CD4-positive, alpha-beta T cell (primary cell): ENCODE data around the gene ESRRB. TPM values are rescaled to one million over a fixed set of nuclear protein-coding genes. Genes with fewer than 3 reads are reported as not detected.

Experiments used
- ATAC-seq: fragments of 200-7000 bp; cut with Tn5 transposase; one replicate; pipeline ENCODE4 v1.10.0; 2022; ENCODE audit warnings: mild to moderate bottlenecking; ENCODE audit not compliant: poor library complexity
- CTCF ChIA-PET: fragments of 350-600 bp; sonication (Branson Sonifier 250); formaldehyde crosslinking; loops from one replicate; lab custom pipeline; 2021; ENCODE audit warnings: antibody characterized with exemption, inconsistent platforms; lab: Charles Lee
- POLR2A ChIA-PET: fragments of 350-600 bp; sonication (Branson Sonifier 250); formaldehyde crosslinking; loops from one replicate; lab custom pipeline; 2021; ENCODE audit warnings: antibody characterized with exemption, inconsistent platforms; lab: Charles Lee
- DNase-seq, 14 experiments: peaks; one replicate each; pipeline ENCODE4 v3.0.0-alpha.2; 2013 to 2020; ENCODE audit warnings: mixed read lengths in 2 of 14
- H3K27ac ChIP-seq, 2 donors: one replicate each; pipeline versions ENCODE4 v1.5.1 to v1.7.0; 2013; ENCODE audit warnings: low read length in 2 of 2, low read depth in 1 of 2, mild to moderate bottlenecking in 1 of 2
- H3K27me3 ChIP-seq, 2 experiments: 1 replicate in 1 of 2; 2 replicates in 1 of 2; pipeline versions ENCODE4 v1.6.1 to v1.7.0; 2013; ENCODE audit warnings: low read length in 2 of 2, control low read depth in 1 of 2, mild to moderate bottlenecking in 1 of 2, moderate library complexity in 1 of 2; ENCODE audit not compliant: insufficient read depth in 2 of 2, control insufficient read depth in 1 of 2
- H3K36me3 ChIP-seq: one replicate; pipeline ENCODE4 v1.6.1; 2013; ENCODE audit warnings: low read length, control low read depth; ENCODE audit not compliant: insufficient read depth
- H3K4me1 ChIP-seq: one replicate; pipeline ENCODE4 v1.6.1; 2013; ENCODE audit warnings: low read length, control low read depth; ENCODE audit not compliant: insufficient read depth
- H3K4me3 ChIP-seq: one replicate; pipeline ENCODE4 v1.5.1; 2013; ENCODE audit warnings: mild to moderate bottlenecking, low read length, moderate library complexity
- H3K9me3 ChIP-seq, 2 experiments: 1 replicate in 1 of 2; 2 replicates in 1 of 2; pipeline versions ENCODE4 v1.6.1 to v1.7.0; 2013; ENCODE audit warnings: low read length in 2 of 2, mild to moderate bottlenecking in 2 of 2, control low read depth in 1 of 2, moderate library complexity in 1 of 2; ENCODE audit not compliant: control insufficient read depth in 1 of 2, insufficient read depth in 1 of 2
- H3K27ac Mint-ChIP-seq: one replicate; pipeline ENCODE4 v1.8.0; 2020; ENCODE audit warnings: mixed read lengths
- H3K27me3 Mint-ChIP-seq: one replicate; pipeline ENCODE4 v1.8.0; 2021; ENCODE audit warnings: mixed read lengths
- H3K36me3 Mint-ChIP-seq: one replicate; pipeline ENCODE4 v1.8.0; 2021; ENCODE audit warnings: low read depth, mixed read lengths
- H3K4me1 Mint-ChIP-seq: one replicate; pipeline ENCODE4 v1.8.0; 2021; ENCODE audit warnings: low read depth, mixed read lengths
- H3K4me3 Mint-ChIP-seq: one replicate; pipeline ENCODE4 v1.8.0; 2020; ENCODE audit warnings: mild to moderate bottlenecking, mixed read lengths
- H3K9me3 Mint-ChIP-seq: one replicate; pipeline ENCODE4 v1.8.0; 2020; ENCODE audit warnings: mixed read lengths
- intact Hi-C, 2 experiments: fragments of 100-400 bp; cut with DNase I in 1 of 2; cut with micrococcal nuclease in 1 of 2; formaldehyde crosslinking; loops; one replicate each; pipeline versions ENCODE4 v1.15.1 to v1.9.0; 2023 to 2025; cut with DNase I, micrococcal nuclease
- total RNA-seq, 174 experiments: library from RNA in 2 of 174; stranded (reverse) in 2 of 174; gene quantifications; one replicate each; pipeline ENCODE4 v1.2.3 and lab custom pipeline; 2021 to 2026
- TF ChIP-seq, protein P1 (sequence below): fragments of 200-600 bp; IDR thresholded peaks from one replicate; pipeline ENCODE4 v1.8.0; 2022; ENCODE audit warnings: antibody characterized with exemption, mild to moderate bottlenecking

The ESRRB gene
- total RNA-seq, 2 experiments from 2014 or later = 0.17 to 0.27 TPM

DNA sequence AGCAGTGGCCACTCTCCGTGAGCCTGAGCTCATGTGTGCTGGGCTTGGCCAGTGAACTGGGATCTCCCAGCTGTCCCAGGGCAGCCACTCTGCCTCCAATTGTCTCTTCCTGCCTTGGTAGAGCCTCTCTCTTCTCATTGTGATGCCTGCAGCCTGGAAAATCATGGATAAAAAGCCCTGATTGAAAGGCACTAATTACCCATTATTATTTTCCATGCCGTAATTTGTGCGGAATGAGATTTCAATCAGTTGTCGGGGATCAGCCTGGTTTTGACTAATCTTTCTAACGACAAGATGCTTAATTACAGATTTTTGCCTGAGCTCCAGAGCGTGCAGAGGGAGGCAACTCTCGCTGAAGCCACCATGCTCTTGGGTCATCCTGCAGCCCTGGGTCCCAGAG lies 52.7 kb downstream of the ESRRB start:
- no peaks in the 10 kb centered on the region for H3K4me1 ChIP-seq
- DNase-seq (no peak), ATAC-seq (no peak)
- intact Hi-C loops = no loop called here
- Mint-ChIP-seq H3K27me3 (peaks cover 16% of the 10 kb centered on the region), H3K4me1 (no peaks in the 10 kb centered on the region), H3K9me3 (no peaks in the 10 kb centered on the region), H3K4me3 (no peak overlapping the region), H3K36me3 (no peaks in the 10 kb centered on the region), H3K27ac (no peak overlapping the region)
- H3K27ac ChIP-seq = no peak overlapping the region
- ChIA-PET POLR2A (no interaction called here), CTCF (no interaction called here)
- H3K4me3 ChIP-seq = no peak overlapping the region
- TF ChIP-seq, protein P1, sequence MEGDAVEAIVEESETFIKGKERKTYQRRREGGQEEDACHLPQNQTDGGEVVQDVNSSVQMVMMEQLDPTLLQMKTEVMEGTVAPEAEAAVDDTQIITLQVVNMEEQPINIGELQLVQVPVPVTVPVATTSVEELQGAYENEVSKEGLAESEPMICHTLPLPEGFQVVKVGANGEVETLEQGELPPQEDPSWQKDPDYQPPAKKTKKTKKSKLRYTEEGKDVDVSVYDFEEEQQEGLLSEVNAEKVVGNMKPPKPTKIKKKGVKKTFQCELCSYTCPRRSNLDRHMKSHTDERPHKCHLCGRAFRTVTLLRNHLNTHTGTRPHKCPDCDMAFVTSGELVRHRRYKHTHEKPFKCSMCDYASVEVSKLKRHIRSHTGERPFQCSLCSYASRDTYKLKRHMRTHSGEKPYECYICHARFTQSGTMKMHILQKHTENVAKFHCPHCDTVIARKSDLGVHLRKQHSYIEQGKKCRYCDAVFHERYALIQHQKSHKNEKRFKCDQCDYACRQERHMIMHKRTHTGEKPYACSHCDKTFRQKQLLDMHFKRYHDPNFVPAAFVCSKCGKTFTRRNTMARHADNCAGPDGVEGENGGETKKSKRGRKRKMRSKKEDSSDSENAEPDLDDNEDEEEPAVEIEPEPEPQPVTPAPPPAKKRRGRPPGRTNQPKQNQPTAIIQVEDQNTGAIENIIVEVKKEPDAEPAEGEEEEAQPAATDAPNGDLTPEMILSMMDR = no peak
- H3K27me3 ChIP-seq = peaks cover 0 to 8% of the 10 kb centered on the region in 2 experiments
- H3K36me3 ChIP-seq = no peaks in the 10 kb centered on the region
- no peaks in the 10 kb centered on the region for H3K9me3 ChIP-seq

- H3K4me1 ChIP-seq = no peaks in the 10 kb centered on the region
- no peaks in the 10 kb centered on the region for H3K9me3 ChIP-seq
- peaks cover 18% of the 10 kb centered on the region for H3K27me3 Mint-ChIP-seq
- no peak for DNase-seq
- TF ChIP-seq, protein P1 = no peak
- intact Hi-C loops = no loop called here
- no peaks in the 10 kb centered on the region for H3K9me3 Mint-ChIP-seq
- ChIA-PET POLR2A (no interaction called here), CTCF (no interaction called here)
- no peaks in the 10 kb centered on the region for H3K36me3 Mint-ChIP-seq
- H3K27me3 ChIP-seq = peaks cover 0 to 8% of the 10 kb centered on the region in 2 experiments
- H3K27ac Mint-ChIP-seq = no peak overlapping the region
- H3K4me3 Mint-ChIP-seq = no peak overlapping the region
- H3K36me3 ChIP-seq = no peaks in the 10 kb centered on the region
- H3K4me1 Mint-ChIP-seq = no peaks in the 10 kb centered on the region
- H3K27ac ChIP-seq = no peak overlapping the region
- no peak for ATAC-seq
- H3K4me3 ChIP-seq = no peak overlapping the region
Measured at GRCh38 chr14:76430017-76430416, 54.1 kb downstream of the ESRRB start.

DNA sequence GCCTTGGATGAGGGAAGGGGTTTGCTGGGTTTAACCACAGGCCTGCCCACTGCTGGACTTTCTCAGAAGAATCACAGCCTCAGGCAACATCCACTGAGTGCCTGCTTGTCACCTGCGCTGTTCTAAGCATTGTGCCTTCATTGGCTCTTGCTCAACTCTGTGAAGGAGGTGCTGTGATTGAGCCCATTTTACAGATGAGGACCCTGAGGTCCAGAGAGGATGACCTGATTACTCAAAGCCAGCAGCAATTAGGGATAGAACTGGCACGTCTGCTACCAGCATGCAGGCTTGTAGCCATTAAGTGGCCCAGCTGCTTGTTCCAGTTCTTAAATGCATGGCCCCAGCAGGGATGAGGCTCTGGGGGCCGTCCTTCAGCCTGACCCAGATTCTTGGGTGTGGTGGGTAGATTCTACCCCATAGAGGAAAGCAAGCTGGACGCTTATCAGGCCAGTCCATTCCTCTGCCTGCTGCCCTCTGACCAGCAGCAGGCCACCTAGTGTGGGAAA lies 54.6 kb downstream of the ESRRB start:
- H3K9me3 ChIP-seq = no peaks in the 10 kb centered on the region
- ATAC-seq (no peak), DNase-seq (no peak)
- Mint-ChIP-seq H3K27ac (no peak overlapping the region), H3K9me3 (no peaks in the 10 kb centered on the region), H3K27me3 (peaks cover 22% of the 10 kb centered on the region), H3K4me3 (no peak overlapping the region), H3K36me3 (no peaks in the 10 kb centered on the region), H3K4me1 (no peaks in the 10 kb centered on the region)
- TF ChIP-seq, protein P1 = no peak
- no peaks in the 10 kb centered on the region for H3K4me1 ChIP-seq
- intact Hi-C loops = no loop called here
- H3K36me3 ChIP-seq = no peaks in the 10 kb centered on the region
- no peak overlapping the region for H3K4me3 ChIP-seq
- ChIA-PET POLR2A (no interaction called here), CTCF (no interaction called here)
- no peak overlapping the region for H3K27ac ChIP-seq
- H3K27me3 ChIP-seq = peaks cover 0 to 8% of the 10 kb centered on the region in 2 experiments
